Heart left ventricle (tissue), 16 donors: ENCODE results near the gene IQCH. TPM values are rescaled to one million over a fixed set of nuclear protein-coding genes. Genes with fewer than 3 reads are reported as not detected.

ENCODE experiments used
- ATAC-seq, 4 donors: fragments of 200-7000 bp; cut with Tn5 transposase; one replicate each; pipeline ENCODE4 v1.9.1; 2020 to 2022; ENCODE audit warnings: moderate library complexity in 4 of 4, mild to moderate bottlenecking in 3 of 4, moderate number of reproducible peaks in 1 of 4
- DNase-seq, 5 donors: peaks; one replicate each; pipeline ENCODE4 v3.0.0-alpha.2; 2020
- H3K27ac ChIP-seq, 12 donors: fragments of 200-600 bp; sonication (generic) in 4 of 12; one replicate each; pipeline versions ENCODE4 v1.5.0 to v1.8.0; 2016 to 2022; ENCODE audit warnings: mild to moderate bottlenecking in 2 of 12
- H3K27me3 ChIP-seq, 9 donors: fragments of 200-600 bp; sonication (generic) in 2 of 9; one replicate each; pipeline versions ENCODE4 v1.5.1 to v1.8.0; 2016 to 2022; ENCODE audit warnings: mild to moderate bottlenecking in 3 of 9
- H3K36me3 ChIP-seq, 9 donors: fragments of 200-600 bp; sonication (generic) in 2 of 9; one replicate each; pipeline versions ENCODE4 v1.5.0 to v1.8.0; 2018 to 2022; ENCODE audit warnings: mild to moderate bottlenecking in 2 of 9
- H3K4me1 ChIP-seq, 12 donors: fragments of 200-600 bp; sonication (generic) in 4 of 12; one replicate each; pipeline versions ENCODE4 v1.5.0 to v1.8.0; 2016 to 2022; ENCODE audit warnings: mild to moderate bottlenecking in 3 of 12
- H3K4me3 ChIP-seq, 12 donors: fragments of 200-600 bp; sonication (generic) in 4 of 12; one replicate each; pipeline versions ENCODE4 v1.5.0 to v1.8.0; 2017 to 2022; ENCODE audit warnings: mild to moderate bottlenecking in 9 of 12, moderate library complexity in 4 of 12
- H3K9me3 ChIP-seq, 12 donors: fragments of 200-600 bp; sonication (generic) in 4 of 12; one replicate each; pipeline versions ENCODE4 v1.5.0 to v1.8.0; 2016 to 2022; ENCODE audit warnings: mild to moderate bottlenecking in 1 of 12
- POLR2A ChIP-seq, 2 donors: fragments of 450-650 bp; IDR thresholded peaks; one replicate each; pipeline ENCODE4 v1.6.1; 2017; ENCODE audit warnings: antibody characterized with exemption in 2 of 2, mild to moderate bottlenecking in 2 of 2, moderate library complexity in 2 of 2
- WGBS, 4 donors: extraction: QIAGEN DNeasy Blood & Tissue Kit in 2 of 4; methylation state at CpG; one replicate each; pipeline versions ENCODE4 v1.1.5 to v1.1.7; 2013 to 2018; 5-methylcytosine and 5-hydroxymethylcytosine counted together
- intact Hi-C, 10 donors: fragments of 100-400 bp; cut with DNase I; formaldehyde crosslinking; loops; one replicate each; pipeline versions ENCODE4 v1.11.1 to v1.14.2; 2022
- polyA plus RNA-seq, 2 donors: library from polyadenylated mRNA; stranded (reverse); fragments of 200-250 nt; gene quantifications; one replicate each; pipeline ENCODE4 v1.2.3, GENCODE V29; 2013
- total RNA-seq, 9 donors: library from RNA; depleted of rRNA in 2 of 9; stranded (reverse); fragments of >200 nt in 2 of 9; fragmentation: NEBNext Ultra II Directional in 3 of 9; extraction: Animal tissue kit (Norgen Biotek cat#: 25700) in 3 of 9; gene quantifications; one replicate each; pipeline versions ENCODE4 v1.1.0 to v1.2.4, GENCODE V29; 2016 to 2023
- TF ChIP-seq, protein P1 (sequence below), 12 donors: fragments of 200-600 bp; sonication (generic) in 4 of 12; IDR thresholded peaks; one replicate each; pipeline versions ENCODE4 v1.5.0 to v1.8.0; 2018 to 2022; ENCODE audit warnings: antibody characterized with exemption in 12 of 12, mild to moderate bottlenecking in 5 of 12
- donor health status: ischemic (EF 13 %, LVEDD 7.1; RV severe dilation, severe dysfunction).
- donor health status: healthy with polysubstance abuse.
- donor health status: DM: no; HTN: yes; CAD: no.
- donor health status: DM: no; HTN: no; CAD: no.
- donor health status: ischemic (EF 25% LVEDD 6.9; RV normal size, moderate dysfunction).
- donor health status: ischemic (EF 25% LVEDD 5.7; RV mildly dilated, moderate dysfunction).
- donor health status: healthy.
- donor health status: DM: yes; HTN: yes; CAD: no.
- donor health status: ischemic (EF 35%, LVEDD 5.7; RV mildly dilated, moderate dysfunction).
- donor health status: nonischemic (EF 11% LVEDD 7.7; RV severe dilation, severe dysfunction).
- donor health status: DM: yes; HTN: yes; CAD: no.
- donor health status: PGD.
- donor health status: ischemic (EF 29% LVEDD 5.4; RV normal size, mild dysfunction).
- donor health status: nonischemic (EF 23%, LVEDD 6.1; RV moderate dilation, normal function).

Gene IQCH
- total and polyA plus RNA-seq, 11 donors = 0.11 to 3.3 (median 1.4) TPM

DNA sequence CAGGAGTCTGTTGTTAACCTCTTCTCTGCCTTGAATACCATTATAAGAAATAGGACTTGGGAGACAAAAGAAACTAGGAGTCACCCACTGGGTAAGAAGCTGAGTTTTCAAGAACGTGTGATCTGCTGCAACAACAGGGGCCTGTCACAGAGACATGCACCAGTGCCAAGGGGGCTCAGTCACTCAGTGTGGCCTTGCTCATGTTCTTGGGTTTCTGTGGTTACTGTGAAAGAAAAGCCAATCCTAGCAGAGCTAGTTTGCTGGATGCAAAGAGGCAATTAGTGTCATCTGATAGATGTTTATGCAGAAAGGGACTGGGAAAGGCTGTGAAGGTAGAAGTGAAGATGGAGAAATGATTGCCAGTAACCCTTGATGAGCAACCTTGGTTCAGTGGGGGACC lies 126.3 kb downstream of the IQCH start:
- TF ChIP-seq POLR2A (IDR thresholded peaks at IDR 0.05) = no peak
- TF ChIP-seq, protein P1, sequence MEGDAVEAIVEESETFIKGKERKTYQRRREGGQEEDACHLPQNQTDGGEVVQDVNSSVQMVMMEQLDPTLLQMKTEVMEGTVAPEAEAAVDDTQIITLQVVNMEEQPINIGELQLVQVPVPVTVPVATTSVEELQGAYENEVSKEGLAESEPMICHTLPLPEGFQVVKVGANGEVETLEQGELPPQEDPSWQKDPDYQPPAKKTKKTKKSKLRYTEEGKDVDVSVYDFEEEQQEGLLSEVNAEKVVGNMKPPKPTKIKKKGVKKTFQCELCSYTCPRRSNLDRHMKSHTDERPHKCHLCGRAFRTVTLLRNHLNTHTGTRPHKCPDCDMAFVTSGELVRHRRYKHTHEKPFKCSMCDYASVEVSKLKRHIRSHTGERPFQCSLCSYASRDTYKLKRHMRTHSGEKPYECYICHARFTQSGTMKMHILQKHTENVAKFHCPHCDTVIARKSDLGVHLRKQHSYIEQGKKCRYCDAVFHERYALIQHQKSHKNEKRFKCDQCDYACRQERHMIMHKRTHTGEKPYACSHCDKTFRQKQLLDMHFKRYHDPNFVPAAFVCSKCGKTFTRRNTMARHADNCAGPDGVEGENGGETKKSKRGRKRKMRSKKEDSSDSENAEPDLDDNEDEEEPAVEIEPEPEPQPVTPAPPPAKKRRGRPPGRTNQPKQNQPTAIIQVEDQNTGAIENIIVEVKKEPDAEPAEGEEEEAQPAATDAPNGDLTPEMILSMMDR (IDR thresholded peaks at IDR 0.05) = no peak
- H3K27me3 ChIP-seq = no peaks in the 10 kb centered on the region
- no peaks in the 10 kb centered on the region for H3K9me3 ChIP-seq
- no peak overlapping the region for H3K27ac ChIP-seq
- WGBS, 4 donors = 63 to 86% (median 73%) methylated on average over 1 of the region's 1 CpG
- no peaks in the 10 kb centered on the region for H3K36me3 ChIP-seq
- no peak overlapping the region for H3K4me3 ChIP-seq
- H3K4me1 ChIP-seq = no peaks in the 10 kb centered on the region
- ATAC-seq = no peak
- intact Hi-C loops = no loop called here
- DNase-seq = no peak

DNA sequence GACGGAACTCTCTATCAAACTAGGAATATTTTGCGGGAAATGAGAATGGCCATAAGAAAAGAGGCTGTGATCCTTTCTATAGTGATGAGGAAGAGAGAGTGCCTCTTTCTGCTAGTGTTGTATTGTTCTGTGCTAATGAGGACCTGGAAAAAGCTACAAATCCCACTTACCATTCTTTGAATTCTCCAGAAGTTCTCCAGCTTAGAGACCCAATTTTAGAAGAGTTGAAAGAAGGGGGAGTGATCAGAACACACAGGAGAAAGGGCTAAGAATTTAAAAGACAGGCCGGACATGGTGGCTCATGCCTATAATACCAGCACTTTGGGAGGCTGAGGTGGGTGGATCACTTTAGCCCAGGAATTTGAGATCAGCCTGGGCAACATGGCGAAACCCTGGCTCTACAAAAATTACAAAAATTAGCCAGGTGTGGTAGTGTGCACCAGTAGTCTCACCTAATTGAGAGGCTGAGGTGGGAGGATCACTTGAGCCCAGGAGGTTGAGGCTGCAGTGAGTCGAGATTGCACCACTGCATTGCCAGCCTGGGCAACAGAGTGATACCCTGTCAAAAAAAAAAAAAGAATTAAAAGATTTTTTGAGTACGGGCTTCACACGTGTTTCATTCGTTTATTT lies 126.9 kb downstream of the IQCH start:
- TF ChIP-seq, protein P1 (IDR thresholded peaks at IDR 0.05) = no peak
- no peak for TF ChIP-seq POLR2A (IDR thresholded peaks at IDR 0.05)
- 93 to 96% (median 94%) methylated on average over 8 of the region's 8 CpGs for WGBS, 4 donors
- Histone ChIP-seq H3K36me3 (no peaks in the 10 kb centered on the region), H3K4me3 (no peak overlapping the region), H3K4me1 (no peaks in the 10 kb centered on the region), H3K27me3 (no peaks in the 10 kb centered on the region), H3K9me3 (no peaks in the 10 kb centered on the region), H3K27ac (no peak overlapping the region)
- intact Hi-C loops = no loop called here
- ATAC-seq (no peak), DNase-seq (no peak)

DNA sequence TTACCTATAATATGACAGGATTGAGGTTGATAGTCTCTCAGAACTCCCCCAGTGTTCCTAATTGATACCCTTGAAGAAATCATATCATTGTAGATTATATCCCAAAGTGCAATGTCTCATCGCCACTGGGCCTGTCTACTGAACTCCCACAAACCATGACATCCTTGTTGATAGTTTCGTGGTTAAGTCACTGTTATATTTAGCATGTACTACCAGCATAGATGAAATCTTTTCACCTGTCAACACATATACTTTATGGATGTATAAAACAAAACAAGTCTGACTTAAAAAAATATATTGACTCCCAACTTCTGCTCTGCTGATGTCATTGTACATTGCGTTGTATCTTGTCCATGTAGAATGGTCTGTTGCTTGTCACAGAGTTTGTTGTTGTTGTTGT lies 128.1 kb downstream of the IQCH start:
- Histone ChIP-seq H3K9me3 (no peaks in the 10 kb centered on the region), H3K4me3 (no peak overlapping the region), H3K36me3 (no peaks in the 10 kb centered on the region), H3K27ac (no peak overlapping the region), H3K27me3 (no peaks in the 10 kb centered on the region), H3K4me1 (no peaks in the 10 kb centered on the region)
- TF ChIP-seq, protein P1 (IDR thresholded peaks at IDR 0.05) = no peak
- no peak for TF ChIP-seq POLR2A (IDR thresholded peaks at IDR 0.05)
- no peak for ATAC-seq
- DNase-seq = no peak
- 64 to 74% (median 69%) methylated on average over 3 of the region's 3 CpGs for WGBS, 4 donors
- intact Hi-C loops = no loop called here

DNA sequence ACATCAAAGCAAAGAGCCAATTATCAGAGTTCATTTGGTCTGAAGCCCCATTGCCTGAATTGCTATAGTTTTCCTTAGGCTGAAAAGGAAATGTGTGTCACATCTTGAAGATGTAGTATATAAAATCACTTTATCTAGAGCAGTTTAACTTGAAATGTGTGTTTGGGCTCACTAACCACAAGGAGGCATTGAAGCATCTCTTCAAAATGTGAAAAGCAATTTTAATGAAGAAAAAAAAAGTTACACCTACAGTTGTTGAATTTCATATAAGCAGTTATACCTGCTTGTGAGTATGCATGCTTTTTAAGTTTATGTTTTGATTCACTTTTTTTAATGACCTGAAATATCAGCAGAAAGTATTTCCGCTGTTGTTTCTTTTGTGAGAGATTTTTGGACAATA lies 129.3 kb downstream of the IQCH start:
- Histone ChIP-seq H3K9me3 (no peaks in the 10 kb centered on the region), H3K27me3 (no peaks in the 10 kb centered on the region), H3K4me1 (no peaks in the 10 kb centered on the region), H3K36me3 (no peaks in the 10 kb centered on the region), H3K4me3 (no peak overlapping the region), H3K27ac (no peak overlapping the region)
- intact Hi-C loops = no loop called here
- ATAC-seq (no peak), DNase-seq (no peak)
- 93 to 98% (median 98%) methylated on average over 1 of the region's 1 CpG for WGBS, 4 donors
- TF ChIP-seq, protein P1 (IDR thresholded peaks at IDR 0.05) = no peak
- no peak for TF ChIP-seq POLR2A (IDR thresholded peaks at IDR 0.05)
